PC-9 (cell line): ENCODE results near the gene DSCAML1. TPM values are rescaled to one million over a fixed set of nuclear protein-coding genes. Genes with fewer than 3 reads are reported as not detected.

Experiments used
- BruUV-seq: library from RNA; stranded (reverse); fragments of 400-500 nt; replicated peaks from 2 replicates; lab custom pipeline; 2021; lab: Mats Ljungman, UMichigan
- CTCF ChIA-PET: fragments of 300-600 bp; sonication (Branson Sonifier 250); formaldehyde crosslinking; loops from one replicate; lab custom pipeline; 2022; ENCODE audit warnings: antibody characterized with exemption; lab: Charles Lee
- POLR2A ChIA-PET: fragments of 300-600 bp; sonication (Branson Sonifier 250); formaldehyde crosslinking; loops from one replicate; lab custom pipeline; 2022; ENCODE audit warnings: antibody characterized with exemption; ENCODE audit not compliant: unreplicated experiment; lab: Charles Lee
- DNase-seq, 2 experiments: peaks; one replicate each; pipeline versions ENCODE4 v3.0.0 to v3.0.0-alpha.2; 2015 to 2022; ENCODE audit warnings: mixed read lengths in 1 of 2
- H2AFZ ChIP-seq: fragments of 200-600 bp; sonication (generic); 2 replicates; pipeline ENCODE4 v1.8.1; 2017; ENCODE audit warnings: antibody characterized with exemption
- H3F3A ChIP-seq: fragments of 200-600 bp; sonication (generic); 2 replicates; pipeline ENCODE4 v1.8.1; 2017; ENCODE audit warnings: antibody characterized with exemption, mild to moderate bottlenecking, low read depth; ENCODE audit not compliant: insufficient read depth
- H3K27ac ChIP-seq: fragments of 200-600 bp; sonication (generic); 2 replicates; pipeline ENCODE4 v1.6.1; 2016; ENCODE audit warnings: mixed run types
- H3K27me3 ChIP-seq: fragments of 200-600 bp; sonication (generic); 2 replicates; pipeline ENCODE4 v1.6.1; 2016; ENCODE audit warnings: low read depth, mixed run types; ENCODE audit not compliant: insufficient read depth
- H3K36me3 ChIP-seq: fragments of 200-600 bp; sonication (generic); 2 replicates; pipeline ENCODE4 v1.6.1; 2016; ENCODE audit warnings: low read depth, mixed run types
- H3K4me1 ChIP-seq: fragments of 200-600 bp; sonication (generic); replicated peaks from 2 replicates; pipeline ENCODE4 v1.6.1; 2016; ENCODE audit warnings: mixed run types; ENCODE audit not compliant: insufficient read depth
- H3K4me2 ChIP-seq: fragments of 200-600 bp; sonication (generic); 2 replicates; pipeline ENCODE4 v1.6.1; 2017; ENCODE audit warnings: mixed run types
- H3K4me3 ChIP-seq: fragments of 200-600 bp; sonication (generic); 2 replicates; pipeline ENCODE4 v1.6.1; 2016; ENCODE audit warnings: mixed run types
- H3K79me2 ChIP-seq: fragments of 200-600 bp; sonication (generic); 2 replicates; pipeline ENCODE4 v1.6.1; 2017; ENCODE audit warnings: low read depth, mixed run types
- H3K9me2 ChIP-seq: fragments of 200-600 bp; sonication (generic); 2 replicates; pipeline ENCODE4 v1.8.1; 2017; ENCODE audit warnings: mild to moderate bottlenecking; ENCODE audit not compliant: insufficient read depth
- H3K9me3 ChIP-seq: fragments of 200-600 bp; sonication (generic); 2 replicates; pipeline ENCODE4 v1.8.1; 2016; ENCODE audit warnings: low read depth; ENCODE audit not compliant: insufficient read depth
- H4K20me1 ChIP-seq: fragments of 200-600 bp; sonication (generic); 2 replicates; pipeline ENCODE4 v1.8.1; 2017; ENCODE audit not compliant: insufficient read depth
- CTCF ChIP-seq: fragments of 200-600 bp; sonication (generic); conservative IDR thresholded peaks from 2 replicates; pipeline ENCODE4 v1.6.1; 2017; ENCODE audit warnings: mixed run types, antibody characterized with exemption, mild to moderate bottlenecking, moderate library complexity
- EZH2 ChIP-seq: fragments of 200-600 bp; sonication (generic); IDR thresholded peaks from 2 replicates; pipeline ENCODE4 v1.8.0; 2017; ENCODE audit warnings: antibody characterized with exemption, low read depth
- intact Hi-C: fragments of 100-400 bp; cut with micrococcal nuclease; formaldehyde crosslinking; loops from one replicate; pipeline ENCODE4 v1.10.0; 2022; ENCODE audit not compliant: unreplicated experiment
- total RNA-seq: library from RNA; stranded (reverse); gene quantifications from 2 replicates; pipeline ENCODE4 v1.2.3, GENCODE V29; 2021

The DSCAML1 gene
- total RNA-seq, 1 experiment from 2014 or later = not detected

DNA sequence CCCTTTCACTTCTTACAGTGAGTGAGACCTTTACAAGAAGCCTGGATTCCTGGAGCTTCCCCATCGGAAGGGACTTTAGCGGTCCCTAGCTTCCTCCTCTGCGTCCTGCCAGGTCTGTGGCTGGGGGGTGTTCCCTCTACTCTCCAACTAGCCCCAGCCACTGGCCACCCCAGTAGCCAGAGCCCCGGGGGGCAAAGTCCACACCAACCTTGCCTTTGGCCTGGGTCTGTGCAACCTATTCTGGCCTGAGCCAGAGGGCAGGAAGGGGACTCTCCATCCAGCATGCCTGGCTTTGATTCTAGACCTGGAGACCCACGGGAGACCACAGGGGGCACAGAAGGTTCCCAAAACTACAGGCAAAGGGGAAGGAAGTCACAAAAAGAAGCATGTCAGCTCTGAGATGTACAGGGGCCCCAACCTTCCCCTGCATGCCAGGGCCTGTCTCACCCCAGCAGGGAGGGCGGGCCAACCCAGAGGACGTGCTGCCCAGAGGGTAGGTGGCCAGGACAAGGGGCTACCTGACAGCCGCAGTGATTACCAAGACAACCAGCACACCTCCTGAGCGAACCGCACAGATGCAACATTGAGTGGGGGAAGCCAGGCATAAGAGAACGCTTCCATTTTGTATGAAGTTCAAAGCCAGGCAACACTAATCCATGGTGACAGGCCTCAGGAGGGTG is 52.4 kb downstream of the DSCAML1 start:
- Histone ChIP-seq H3K4me3 (no peak overlapping the region), H3K9me2 (no peaks in the 10 kb centered on the region), H3K36me3 (no peaks in the 10 kb centered on the region), H3K79me2 (no peaks in the 10 kb centered on the region), H2AFZ (no peak overlapping the region), H4K20me1 (no peaks in the 10 kb centered on the region; the same call in 1 of the 2 replicates), H3K9me3 (no peaks in the 10 kb centered on the region), H3K27me3 (peaks cover 100% of the 10 kb centered on the region), H3K4me1 (no peaks in the 10 kb centered on the region), H3K4me2 (no peak overlapping the region), H3F3A (no peaks in the 10 kb centered on the region), H3K27ac (no peak overlapping the region)
- TF ChIP-seq CTCF = no peak
- no peak for TF ChIP-seq EZH2
- intact Hi-C loops = no loop called here
- ChIA-PET CTCF (no interaction called here), POLR2A (no interaction called here)
- DNase-seq = no peak
- no TSS peak for BruUV-seq

GRCh38 chr11:117743121-117743815 is 53.7 kb downstream of the DSCAML1 start:
- Histone ChIP-seq H3F3A (no peaks in the 10 kb centered on the region), H3K4me2 (no peak overlapping the region), H3K36me3 (no peaks in the 10 kb centered on the region), H2AFZ (no peak overlapping the region), H3K4me3 (no peak overlapping the region), H3K9me2 (no peaks in the 10 kb centered on the region), H4K20me1 (no peaks in the 10 kb centered on the region), H3K27me3 (peaks cover 100% of the 10 kb centered on the region), H3K4me1 (no peaks in the 10 kb centered on the region), H3K79me2 (no peaks in the 10 kb centered on the region), H3K27ac (no peak overlapping the region), H3K9me3 (no peaks in the 10 kb centered on the region)
- no peak for DNase-seq
- TF ChIP-seq EZH2 = no peak
- TF ChIP-seq CTCF = no peak
- BruUV-seq = no TSS peak
- intact Hi-C loops = no loop called here
- ChIA-PET POLR2A (no interaction called here), CTCF (no interaction called here)

GRCh38 chr11:117738246-117738957 is 58.6 kb downstream of the DSCAML1 start:
- TF ChIP-seq EZH2 = no peak
- no peak for TF ChIP-seq CTCF
- peaks cover 100% of the 10 kb centered on the region for H3K27me3 ChIP-seq
- ChIA-PET CTCF (no interaction called here), POLR2A (interaction anchor here (0.6 kb wide), 1 partner anchor 172 kb away, joined by 3 read pairs; no protein-coding TSS in a partner anchor)
- no peaks in the 10 kb centered on the region for H3K9me3 ChIP-seq
- H3F3A ChIP-seq = no peaks in the 10 kb centered on the region
- DNase-seq = no peak
- no peak overlapping the region for H2AFZ ChIP-seq
- no peaks in the 10 kb centered on the region for H3K4me1 ChIP-seq
- H3K4me2 ChIP-seq = no peak overlapping the region
- intact Hi-C loops = no loop called here
- no peak overlapping the region for H3K27ac ChIP-seq
- H3K9me2 ChIP-seq = no peaks in the 10 kb centered on the region
- no TSS peak for BruUV-seq
- no peaks in the 10 kb centered on the region for H4K20me1 ChIP-seq
- H3K36me3 ChIP-seq = no peaks in the 10 kb centered on the region
- no peaks in the 10 kb centered on the region for H3K79me2 ChIP-seq
- H3K4me3 ChIP-seq = no peak overlapping the region
